OCI-LY3 (cell line): ENCODE data around the gene GPD2.

ENCODE experiments used
- EZH2phosphoT487 ChIP-seq: fragments of 200-600 bp; shearing (Covaris generic); IDR thresholded peaks from 2 replicates; pipeline ENCODE4 v1.6.1; 2018; ENCODE audit warnings: antibody characterized with exemption, mixed run types, low read depth
- TF ChIP-seq, protein P1 (sequence below): fragments of 200-600, 300-600 bp; sonication (generic); IDR thresholded peaks from 2 replicates; pipeline ENCODE4 v1.5.1; 2014; ENCODE audit warnings: antibody characterized with exemption, low read length, low read depth

GRCh38 chr2:156397229-156397628, 39.0 kb upstream of the GPD2 start:
- TF ChIP-seq, protein P1, sequence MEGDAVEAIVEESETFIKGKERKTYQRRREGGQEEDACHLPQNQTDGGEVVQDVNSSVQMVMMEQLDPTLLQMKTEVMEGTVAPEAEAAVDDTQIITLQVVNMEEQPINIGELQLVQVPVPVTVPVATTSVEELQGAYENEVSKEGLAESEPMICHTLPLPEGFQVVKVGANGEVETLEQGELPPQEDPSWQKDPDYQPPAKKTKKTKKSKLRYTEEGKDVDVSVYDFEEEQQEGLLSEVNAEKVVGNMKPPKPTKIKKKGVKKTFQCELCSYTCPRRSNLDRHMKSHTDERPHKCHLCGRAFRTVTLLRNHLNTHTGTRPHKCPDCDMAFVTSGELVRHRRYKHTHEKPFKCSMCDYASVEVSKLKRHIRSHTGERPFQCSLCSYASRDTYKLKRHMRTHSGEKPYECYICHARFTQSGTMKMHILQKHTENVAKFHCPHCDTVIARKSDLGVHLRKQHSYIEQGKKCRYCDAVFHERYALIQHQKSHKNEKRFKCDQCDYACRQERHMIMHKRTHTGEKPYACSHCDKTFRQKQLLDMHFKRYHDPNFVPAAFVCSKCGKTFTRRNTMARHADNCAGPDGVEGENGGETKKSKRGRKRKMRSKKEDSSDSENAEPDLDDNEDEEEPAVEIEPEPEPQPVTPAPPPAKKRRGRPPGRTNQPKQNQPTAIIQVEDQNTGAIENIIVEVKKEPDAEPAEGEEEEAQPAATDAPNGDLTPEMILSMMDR = no peak
- no peak for TF ChIP-seq EZH2phosphoT487
